ENCODE data around the gene NHLRC1. TPM values are rescaled to one million over a fixed set of nuclear protein-coding genes. Genes with fewer than 3 reads are reported as not detected.
A peak's percentile ranks its signal among the peaks of the same experiment; 100 is the strongest.

Gene NHLRC1
- total RNA-seq, 1 experiment from 2014 or later = 1.4 TPM

GRCh38 chr6:18122128-18123093 is at the start of gene NHLRC1 (continued):
- peak; percentile 72 for TF ChIP-seq CTCF (IDR thresholded peaks at IDR 0.05)
- TF ChIP-seq AFF4 (CRISPR knock-in tag; IDR thresholded peaks at IDR 0.05; ENCODE audit: borderline replicate concordance) = peak; percentile 98; the same call in 1 of the 2 replicates
- TF ChIP-seq, protein P1, sequence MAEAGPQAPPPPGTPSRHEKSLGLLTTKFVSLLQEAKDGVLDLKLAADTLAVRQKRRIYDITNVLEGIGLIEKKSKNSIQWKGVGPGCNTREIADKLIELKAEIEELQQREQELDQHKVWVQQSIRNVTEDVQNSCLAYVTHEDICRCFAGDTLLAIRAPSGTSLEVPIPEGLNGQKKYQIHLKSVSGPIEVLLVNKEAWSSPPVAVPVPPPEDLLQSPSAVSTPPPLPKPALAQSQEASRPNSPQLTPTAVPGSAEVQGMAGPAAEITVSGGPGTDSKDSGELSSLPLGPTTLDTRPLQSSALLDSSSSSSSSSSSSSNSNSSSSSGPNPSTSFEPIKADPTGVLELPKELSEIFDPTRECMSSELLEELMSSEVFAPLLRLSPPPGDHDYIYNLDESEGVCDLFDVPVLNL (CRISPR knock-in tag; IDR thresholded peaks at IDR 0.05; ENCODE audit: borderline replicate concordance, low read depth) = peak; percentile 94
- peak; percentile 88 for TF ChIP-seq E2F1 (CRISPR knock-in tag; IDR thresholded peaks at IDR 0.05)
- peak; percentile 54; the same call in 1 of the 2 replicates for TF ChIP-seq TEAD4 (CRISPR knock-in tag; IDR thresholded peaks at IDR 0.05)
- no peak for TF ChIP-seq FOXJ3 (CRISPR knock-in tag; IDR thresholded peaks at IDR 0.05; ENCODE audit: borderline replicate concordance)
- TF ChIP-seq, protein P2, sequence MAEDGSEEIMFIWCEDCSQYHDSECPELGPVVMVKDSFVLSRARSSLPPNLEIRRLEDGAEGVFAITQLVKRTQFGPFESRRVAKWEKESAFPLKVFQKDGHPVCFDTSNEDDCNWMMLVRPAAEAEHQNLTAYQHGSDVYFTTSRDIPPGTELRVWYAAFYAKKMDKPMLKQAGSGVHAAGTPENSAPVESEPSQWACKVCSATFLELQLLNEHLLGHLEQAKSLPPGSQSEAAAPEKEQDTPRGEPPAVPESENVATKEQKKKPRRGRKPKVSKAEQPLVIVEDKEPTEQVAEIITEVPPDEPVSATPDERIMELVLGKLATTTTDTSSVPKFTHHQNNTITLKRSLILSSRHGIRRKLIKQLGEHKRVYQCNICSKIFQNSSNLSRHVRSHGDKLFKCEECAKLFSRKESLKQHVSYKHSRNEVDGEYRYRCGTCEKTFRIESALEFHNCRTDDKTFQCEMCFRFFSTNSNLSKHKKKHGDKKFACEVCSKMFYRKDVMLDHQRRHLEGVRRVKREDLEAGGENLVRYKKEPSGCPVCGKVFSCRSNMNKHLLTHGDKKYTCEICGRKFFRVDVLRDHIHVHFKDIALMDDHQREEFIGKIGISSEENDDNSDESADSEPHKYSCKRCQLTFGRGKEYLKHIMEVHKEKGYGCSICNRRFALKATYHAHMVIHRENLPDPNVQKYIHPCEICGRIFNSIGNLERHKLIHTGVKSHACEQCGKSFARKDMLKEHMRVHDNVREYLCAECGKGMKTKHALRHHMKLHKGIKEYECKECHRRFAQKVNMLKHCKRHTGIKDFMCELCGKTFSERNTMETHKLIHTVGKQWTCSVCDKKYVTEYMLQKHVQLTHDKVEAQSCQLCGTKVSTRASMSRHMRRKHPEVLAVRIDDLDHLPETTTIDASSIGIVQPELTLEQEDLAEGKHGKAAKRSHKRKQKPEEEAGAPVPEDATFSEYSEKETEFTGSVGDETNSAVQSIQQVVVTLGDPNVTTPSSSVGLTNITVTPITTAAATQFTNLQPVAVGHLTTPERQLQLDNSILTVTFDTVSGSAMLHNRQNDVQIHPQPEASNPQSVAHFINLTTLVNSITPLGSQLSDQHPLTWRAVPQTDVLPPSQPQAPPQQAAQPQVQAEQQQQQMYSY (CRISPR knock-in tag; IDR thresholded peaks at IDR 0.05) = peak; percentile 72
- TF ChIP-seq KAT7 (CRISPR knock-in tag; IDR thresholded peaks at IDR 0.05; ENCODE audit: borderline replicate concordance) = peak; percentile 41; the same call in 1 of the 2 replicates
- no peak for TF ChIP-seq EMX1 (CRISPR knock-in tag; IDR thresholded peaks at IDR 0.05)
- TF ChIP-seq, protein P3, sequence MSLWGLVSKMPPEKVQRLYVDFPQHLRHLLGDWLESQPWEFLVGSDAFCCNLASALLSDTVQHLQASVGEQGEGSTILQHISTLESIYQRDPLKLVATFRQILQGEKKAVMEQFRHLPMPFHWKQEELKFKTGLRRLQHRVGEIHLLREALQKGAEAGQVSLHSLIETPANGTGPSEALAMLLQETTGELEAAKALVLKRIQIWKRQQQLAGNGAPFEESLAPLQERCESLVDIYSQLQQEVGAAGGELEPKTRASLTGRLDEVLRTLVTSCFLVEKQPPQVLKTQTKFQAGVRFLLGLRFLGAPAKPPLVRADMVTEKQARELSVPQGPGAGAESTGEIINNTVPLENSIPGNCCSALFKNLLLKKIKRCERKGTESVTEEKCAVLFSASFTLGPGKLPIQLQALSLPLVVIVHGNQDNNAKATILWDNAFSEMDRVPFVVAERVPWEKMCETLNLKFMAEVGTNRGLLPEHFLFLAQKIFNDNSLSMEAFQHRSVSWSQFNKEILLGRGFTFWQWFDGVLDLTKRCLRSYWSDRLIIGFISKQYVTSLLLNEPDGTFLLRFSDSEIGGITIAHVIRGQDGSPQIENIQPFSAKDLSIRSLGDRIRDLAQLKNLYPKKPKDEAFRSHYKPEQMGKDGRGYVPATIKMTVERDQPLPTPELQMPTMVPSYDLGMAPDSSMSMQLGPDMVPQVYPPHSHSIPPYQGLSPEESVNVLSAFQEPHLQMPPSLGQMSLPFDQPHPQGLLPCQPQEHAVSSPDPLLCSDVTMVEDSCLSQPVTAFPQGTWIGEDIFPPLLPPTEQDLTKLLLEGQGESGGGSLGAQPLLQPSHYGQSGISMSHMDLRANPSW (CRISPR knock-in tag; conservative IDR thresholded peaks at IDR 0.05; ENCODE audit: low read depth) = peak; percentile 98
- peak; percentile 90 for TF ChIP-seq CREM (CRISPR knock-in tag; IDR thresholded peaks at IDR 0.05)
- no peak for TF ChIP-seq RORB (CRISPR knock-in tag; IDR thresholded peaks at IDR 0.05)
- TF ChIP-seq, protein P4, sequence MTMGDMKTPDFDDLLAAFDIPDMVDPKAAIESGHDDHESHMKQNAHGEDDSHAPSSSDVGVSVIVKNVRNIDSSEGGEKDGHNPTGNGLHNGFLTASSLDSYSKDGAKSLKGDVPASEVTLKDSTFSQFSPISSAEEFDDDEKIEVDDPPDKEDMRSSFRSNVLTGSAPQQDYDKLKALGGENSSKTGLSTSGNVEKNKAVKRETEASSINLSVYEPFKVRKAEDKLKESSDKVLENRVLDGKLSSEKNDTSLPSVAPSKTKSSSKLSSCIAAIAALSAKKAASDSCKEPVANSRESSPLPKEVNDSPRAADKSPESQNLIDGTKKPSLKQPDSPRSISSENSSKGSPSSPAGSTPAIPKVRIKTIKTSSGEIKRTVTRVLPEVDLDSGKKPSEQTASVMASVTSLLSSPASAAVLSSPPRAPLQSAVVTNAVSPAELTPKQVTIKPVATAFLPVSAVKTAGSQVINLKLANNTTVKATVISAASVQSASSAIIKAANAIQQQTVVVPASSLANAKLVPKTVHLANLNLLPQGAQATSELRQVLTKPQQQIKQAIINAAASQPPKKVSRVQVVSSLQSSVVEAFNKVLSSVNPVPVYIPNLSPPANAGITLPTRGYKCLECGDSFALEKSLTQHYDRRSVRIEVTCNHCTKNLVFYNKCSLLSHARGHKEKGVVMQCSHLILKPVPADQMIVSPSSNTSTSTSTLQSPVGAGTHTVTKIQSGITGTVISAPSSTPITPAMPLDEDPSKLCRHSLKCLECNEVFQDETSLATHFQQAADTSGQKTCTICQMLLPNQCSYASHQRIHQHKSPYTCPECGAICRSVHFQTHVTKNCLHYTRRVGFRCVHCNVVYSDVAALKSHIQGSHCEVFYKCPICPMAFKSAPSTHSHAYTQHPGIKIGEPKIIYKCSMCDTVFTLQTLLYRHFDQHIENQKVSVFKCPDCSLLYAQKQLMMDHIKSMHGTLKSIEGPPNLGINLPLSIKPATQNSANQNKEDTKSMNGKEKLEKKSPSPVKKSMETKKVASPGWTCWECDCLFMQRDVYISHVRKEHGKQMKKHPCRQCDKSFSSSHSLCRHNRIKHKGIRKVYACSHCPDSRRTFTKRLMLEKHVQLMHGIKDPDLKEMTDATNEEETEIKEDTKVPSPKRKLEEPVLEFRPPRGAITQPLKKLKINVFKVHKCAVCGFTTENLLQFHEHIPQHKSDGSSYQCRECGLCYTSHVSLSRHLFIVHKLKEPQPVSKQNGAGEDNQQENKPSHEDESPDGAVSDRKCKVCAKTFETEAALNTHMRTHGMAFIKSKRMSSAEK (CRISPR knock-in tag; IDR thresholded peaks at IDR 0.05; ENCODE audit: borderline replicate concordance) = peak; percentile 86; the same call in 1 of the 2 replicates
- TF ChIP-seq, protein P5, sequence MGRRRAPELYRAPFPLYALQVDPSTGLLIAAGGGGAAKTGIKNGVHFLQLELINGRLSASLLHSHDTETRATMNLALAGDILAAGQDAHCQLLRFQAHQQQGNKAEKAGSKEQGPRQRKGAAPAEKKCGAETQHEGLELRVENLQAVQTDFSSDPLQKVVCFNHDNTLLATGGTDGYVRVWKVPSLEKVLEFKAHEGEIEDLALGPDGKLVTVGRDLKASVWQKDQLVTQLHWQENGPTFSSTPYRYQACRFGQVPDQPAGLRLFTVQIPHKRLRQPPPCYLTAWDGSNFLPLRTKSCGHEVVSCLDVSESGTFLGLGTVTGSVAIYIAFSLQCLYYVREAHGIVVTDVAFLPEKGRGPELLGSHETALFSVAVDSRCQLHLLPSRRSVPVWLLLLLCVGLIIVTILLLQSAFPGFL (CRISPR knock-in tag; IDR thresholded peaks at IDR 0.05; ENCODE audit: borderline replicate concordance) = peak; percentile 65; the same call in 1 of the 2 replicates
- peak; percentile 97 for TF ChIP-seq MYBL2 (CRISPR knock-in tag; IDR thresholded peaks at IDR 0.05)

Data from WTC11 (cell line).